NCI-H2196 (cell line): Measurements from ENCODE around the gene MESP1.
A peak's percentile ranks its signal among the peaks of the same experiment; 100 is the strongest.

Experiments
- DNase-seq: peaks from one replicate; lab custom pipeline; 2025; ENCODE audit not compliant: unreplicated experiment; lab: John Stamatoyannopoulos, UW

The MESP1 gene

DNA sequence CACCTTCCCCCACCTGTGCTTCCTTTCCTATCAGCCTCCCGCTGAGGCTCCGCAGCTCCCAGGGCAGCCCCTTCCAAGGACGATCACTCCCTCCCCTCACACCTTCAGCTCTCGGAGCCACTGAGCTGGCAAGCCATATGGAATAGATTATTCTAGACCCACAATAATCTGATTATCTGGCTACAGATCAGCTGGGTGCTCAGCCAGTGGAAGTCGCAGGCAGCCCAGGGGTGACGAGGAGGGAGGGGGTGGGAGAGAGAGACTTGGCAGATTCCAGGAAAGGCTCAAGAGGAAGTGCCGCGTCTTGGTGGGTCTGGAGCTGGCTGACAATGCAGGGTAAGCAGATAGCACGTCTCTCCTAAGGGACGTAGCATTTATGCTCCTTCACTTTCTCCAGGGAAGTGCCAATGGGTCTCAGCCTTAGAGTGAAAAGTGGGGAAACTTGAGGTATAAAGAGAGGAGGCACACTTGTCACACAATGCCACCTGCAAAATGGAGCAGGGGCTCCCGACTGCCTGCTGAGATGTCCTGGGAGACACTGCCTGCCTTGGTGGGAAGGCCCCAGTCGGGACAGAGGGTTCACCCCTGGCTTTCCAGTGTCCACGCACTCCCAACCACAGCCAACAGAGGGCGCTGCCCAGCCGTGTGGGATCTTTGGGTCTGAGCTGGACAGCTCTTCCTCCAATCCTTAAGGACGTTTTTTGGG is 9.4 kb upstream of the MESP1 start:
- DNase-seq, result peak; percentile 73

DNA sequence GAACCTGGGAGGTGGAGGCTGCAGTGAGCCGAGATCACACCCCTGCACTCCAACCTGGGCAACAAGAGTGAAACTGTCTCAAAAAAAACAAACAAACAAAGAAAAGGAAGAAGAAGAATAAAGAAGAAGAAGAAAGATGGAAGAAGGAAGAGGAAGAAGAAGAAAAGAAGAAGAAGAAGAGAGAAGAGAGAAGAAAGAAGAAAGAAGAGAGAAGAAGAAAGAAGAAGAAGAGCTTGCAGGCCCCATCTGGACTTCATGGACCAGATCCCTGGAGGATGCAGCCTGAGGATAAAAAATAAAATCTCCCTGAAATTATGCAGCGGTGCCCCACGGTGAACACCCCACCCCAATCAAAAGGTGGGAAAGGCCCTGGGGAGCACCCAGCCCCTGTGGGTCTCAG is 8.8 kb upstream of the MESP1 start:
- DNase-seq, result no peak

DNA sequence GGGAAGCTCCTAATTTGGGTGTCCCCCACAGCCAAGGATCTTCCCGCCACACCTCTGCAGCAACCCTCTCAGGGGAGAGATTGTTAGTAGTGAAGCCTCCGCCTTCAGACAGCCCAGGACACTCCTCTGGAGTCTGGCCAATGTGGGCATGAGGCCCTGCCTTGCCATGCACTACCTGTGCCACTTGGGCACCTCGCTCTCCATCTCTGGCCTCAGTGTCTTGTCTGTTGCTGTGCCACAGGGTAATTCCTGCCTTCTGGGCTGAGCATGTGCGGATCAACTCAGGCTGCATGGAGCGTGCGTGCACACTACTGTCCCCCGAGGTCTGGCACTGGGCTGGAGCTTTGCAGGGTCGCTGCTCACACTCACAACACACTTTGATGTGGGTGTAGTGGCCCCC is 7.9 kb upstream of the MESP1 start:
- no peak for DNase-seq

DNA sequence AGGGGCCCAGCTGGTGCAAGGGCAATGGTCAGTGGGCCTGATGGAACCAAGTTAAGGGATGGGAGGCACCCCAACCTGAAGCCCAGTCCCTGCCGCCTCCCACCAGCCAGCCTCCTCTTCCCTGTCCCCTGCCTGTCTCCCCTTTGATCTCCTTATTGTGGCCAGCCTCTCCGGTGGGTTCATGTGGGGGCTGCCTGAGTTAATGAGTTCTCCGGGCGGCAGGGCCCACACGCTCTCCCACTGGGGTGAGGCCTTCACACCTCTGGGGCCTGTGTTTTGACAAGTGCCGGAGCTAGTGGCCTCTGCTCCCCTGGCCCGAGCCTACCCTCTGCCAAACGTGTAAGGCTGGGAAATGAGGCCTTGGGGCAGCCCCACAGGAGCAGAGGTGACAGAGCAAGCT is 7.2 kb upstream of the MESP1 start:
- DNase-seq, result no peak

DNA sequence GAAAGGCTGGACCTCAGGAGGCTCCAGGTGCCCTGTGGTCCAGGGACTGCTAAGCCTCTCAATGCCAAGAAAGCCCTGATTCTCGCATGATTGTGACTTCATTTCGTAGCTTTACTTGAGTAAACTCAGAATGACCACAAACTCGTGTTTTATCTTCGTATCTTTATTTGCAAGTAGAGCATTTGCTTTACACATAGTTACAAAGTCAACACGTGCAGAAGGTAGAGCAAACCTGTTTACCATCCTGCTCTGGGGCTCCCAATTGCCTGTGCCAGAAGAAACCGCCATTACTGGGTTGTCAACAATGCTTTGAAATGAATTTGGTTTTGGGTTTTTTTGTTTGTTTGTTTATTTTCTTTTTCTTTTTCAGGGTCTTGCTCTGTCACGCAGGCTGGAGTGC is 5.8 kb upstream of the MESP1 start:
- DNase-seq, result no peak

DNA sequence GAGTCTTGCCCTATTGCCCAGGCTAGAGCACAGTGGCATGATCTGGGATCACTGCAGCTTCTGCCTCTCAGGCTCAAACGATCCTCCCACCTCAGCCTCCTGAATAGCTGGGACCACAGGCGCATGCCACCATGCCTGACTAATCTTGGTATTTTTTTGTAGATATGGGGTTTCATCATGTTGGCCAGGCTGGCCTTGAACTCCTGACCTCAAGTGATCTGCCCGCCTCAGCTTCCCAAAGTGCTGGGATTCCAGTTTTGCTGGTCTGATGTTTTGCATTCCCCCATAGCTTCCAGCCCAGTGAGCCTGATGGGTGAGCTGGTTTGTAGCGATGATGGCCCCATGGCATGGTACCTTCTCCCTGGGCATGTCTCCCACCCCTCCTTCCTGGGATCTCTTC is 4.7 kb upstream of the MESP1 start:
- no peak for DNase-seq

DNA sequence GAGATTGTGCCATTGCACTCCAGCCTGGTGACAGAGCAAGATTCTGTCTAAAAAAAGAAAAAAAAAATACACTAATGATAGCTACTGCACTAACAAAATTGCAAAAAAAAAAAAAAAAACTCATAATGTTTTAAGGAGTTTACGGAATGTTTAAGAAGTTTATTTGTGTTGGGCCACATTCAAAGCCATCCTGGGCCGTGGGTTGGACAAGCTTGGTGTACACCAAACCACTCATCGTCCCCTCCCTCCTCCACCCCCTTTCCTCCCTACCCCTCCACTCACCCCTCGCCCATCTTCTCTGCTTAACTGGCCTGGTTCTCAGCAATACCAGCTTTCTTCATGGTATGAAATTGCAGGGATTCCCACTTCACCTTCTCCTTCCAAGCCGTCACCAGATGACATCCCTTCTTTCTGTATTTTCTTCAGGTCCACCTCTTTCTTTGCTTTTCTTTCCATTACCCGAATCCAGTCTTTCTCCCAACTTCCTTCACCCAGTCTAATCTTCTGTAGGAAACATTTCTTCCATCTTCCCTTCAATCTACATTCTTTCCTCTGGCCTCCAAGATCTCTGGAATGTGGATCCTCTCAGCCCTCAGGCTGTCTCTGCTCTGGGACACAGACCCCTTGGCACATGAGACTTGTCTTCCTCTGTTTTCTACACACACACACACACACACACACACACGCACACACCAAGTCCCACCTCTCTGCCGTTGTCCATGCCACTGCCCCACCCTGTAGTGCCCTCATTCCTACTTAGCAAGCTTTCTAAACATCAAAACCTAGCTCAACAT is 3.5 kb upstream of the MESP1 start:
- DNase-seq, result no peak

DNA sequence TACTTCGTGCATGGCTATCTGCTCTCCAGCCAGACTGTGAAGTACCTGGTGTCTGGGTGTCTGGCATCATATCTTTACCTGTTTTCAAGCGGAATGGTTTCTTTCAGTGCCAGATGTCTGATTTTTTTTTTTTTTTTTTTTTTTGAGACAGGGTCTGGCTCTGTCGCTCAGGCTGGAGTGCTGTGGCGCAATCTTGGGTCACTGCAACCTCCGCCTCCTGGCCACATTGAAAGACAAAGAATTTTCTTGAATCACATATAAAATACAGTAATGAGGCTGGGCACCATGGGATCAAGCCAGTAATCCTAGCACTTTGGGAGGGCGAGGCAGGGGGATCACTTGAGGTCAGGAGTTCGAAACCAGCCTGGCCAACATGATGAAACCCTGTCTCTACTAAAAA is 2.8 kb upstream of the MESP1 start:
- no peak for DNase-seq

DNA sequence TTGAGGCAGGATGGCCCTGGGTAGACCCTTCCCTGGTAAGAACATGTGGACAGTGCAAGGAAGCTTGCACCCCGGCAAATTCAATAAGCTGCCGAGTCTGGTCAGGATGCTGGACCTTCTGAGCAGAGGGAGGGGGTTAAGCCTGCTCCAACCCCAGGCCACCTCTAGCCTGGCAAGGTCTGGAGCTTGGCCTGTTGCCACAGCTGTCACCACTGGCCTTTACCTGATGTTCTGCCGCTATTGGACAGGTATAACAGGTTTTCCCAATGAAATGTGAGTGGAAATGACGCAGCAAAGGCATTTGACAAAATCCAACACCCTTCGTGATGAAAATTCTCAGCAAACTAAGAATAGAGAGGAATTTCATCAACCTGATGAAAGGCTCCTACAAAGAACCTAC is 699 bp upstream of the MESP1 start:
- DNase-seq, result peak; percentile 13

DNA sequence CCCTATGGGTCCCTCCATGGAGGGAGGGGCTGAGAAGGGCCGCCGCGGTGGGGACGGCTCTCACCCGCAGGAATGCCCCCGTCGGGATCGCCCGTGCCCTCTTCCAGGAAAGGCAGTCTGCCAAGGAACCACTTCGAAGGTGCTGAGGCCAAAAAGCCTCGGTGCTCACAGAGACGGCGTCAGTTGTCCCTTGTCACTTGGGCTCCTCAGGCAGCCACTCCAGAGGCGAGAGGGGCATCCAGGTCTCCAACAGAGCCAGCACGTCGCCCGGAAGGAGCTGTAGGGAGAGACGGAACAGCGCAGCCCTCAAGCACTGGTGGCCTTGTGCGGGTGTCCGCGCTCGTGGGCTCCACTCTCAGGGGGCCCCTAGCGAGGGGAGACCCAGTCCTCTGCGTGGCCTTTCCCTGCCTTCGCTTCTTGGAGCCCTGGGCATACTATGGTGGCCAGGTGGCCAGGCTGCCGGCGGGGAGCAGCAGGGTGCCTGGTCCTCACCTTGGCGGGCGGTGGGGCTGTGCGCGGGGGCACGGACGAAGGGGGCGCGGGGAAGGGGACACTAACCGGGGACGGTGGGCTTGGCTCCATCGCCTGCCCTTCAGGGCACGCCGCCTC is 994 bp downstream of the MESP1 start:
- no peak for DNase-seq

DNA sequence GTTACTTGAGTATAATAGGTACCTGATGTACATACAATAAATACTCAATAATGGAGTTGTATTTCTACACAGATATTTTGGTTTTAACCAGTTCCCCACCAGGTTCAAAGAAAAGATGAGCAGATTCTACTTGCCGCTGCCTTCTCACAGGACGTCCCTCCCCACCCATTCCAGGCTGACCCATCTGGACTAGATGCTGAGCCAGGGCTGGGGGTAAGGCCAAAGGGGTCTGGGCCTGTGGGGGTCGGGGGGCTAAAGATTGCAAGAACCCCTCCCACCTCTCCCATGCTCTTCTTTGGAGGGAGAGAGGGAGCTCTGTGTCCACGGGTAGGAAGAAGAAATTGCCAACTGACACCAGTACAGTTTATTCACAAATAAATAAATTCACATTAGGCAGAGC is 1.5 kb downstream of the MESP1 start:
- DNase-seq, result no peak

DNA sequence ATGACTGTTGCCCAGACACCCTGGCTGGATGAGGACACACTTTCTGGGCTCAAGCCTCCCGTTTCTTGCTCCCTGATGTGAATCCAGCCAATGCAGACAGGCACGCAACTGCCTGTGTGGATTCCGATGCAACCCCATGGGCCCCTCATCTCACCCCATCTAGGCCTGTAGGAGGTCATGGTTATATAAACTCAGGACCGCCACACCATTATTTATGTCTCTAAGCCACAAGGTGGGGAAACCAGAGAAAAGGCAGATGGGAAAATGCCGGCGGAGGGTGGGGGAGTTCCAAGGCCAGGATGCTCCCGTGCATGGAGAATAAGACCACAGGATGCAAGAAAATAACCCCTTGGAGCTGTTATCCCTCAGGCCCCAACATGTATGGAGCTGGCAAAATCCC is 2.0 kb downstream of the MESP1 start:
- DNase-seq, result no peak

DNA sequence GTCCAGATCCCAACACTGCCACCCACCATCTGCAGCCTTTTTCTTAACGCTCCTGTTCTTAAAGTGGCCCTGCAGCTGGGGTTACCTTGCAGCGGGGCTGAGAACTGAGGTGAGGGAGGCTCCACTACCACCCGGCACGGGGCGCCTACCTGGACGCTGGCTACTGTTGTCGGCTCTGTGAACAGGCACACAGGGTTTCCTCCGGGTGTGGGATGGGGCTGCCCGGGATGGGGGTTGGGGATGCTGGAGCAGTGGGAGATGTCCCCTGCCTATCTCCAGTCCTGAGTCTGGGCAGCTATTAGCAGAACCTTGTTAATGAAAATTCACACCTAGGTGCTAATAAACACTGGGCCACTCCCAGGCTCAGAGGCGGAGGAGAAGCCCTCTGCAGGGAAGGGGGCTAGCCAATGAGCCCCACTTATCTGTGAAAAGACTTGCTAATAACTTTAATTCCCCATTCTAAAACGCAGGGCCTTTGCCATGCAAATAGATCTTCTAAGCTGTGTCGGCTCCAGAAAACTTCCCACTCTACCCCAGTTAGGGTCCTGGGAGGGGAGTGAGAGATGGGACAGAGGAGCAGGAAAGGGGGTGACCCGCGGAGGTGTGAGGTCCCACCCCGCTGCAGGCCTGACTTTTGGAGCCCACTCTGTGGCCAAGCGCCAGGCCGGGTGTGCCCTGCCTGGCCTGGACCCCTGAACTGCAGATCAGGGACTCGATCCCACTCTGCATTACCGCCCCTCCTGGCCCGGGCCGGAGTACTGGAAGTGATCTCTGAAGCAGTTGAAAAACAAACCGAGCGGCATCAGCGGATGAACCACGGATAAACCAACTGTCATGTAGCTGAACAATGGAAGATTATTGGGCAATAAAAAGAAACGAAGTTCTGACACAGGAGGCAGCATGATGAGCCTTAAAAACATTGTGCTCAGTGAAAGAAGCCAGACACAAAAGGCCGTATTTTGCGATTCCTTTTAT is 3.1 kb downstream of the MESP1 start:
- DNase-seq, result no peak

DNA sequence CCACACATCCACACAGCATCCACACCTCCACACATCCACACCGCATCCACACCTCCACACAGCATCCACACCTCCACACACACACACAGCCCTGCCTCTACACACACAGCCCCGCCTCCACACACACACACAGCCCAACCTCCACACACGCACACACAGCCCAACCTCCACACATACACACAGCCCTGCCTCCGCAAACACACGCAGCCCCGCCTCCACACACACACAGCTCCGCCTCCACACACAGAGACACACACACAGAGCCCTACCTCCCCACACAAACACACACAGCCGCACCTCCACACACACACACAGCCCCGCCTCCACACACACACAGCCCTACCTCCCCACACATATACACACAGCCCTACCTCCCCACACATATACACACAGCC is 4.7 kb downstream of the MESP1 start:
- no peak for DNase-seq

DNA sequence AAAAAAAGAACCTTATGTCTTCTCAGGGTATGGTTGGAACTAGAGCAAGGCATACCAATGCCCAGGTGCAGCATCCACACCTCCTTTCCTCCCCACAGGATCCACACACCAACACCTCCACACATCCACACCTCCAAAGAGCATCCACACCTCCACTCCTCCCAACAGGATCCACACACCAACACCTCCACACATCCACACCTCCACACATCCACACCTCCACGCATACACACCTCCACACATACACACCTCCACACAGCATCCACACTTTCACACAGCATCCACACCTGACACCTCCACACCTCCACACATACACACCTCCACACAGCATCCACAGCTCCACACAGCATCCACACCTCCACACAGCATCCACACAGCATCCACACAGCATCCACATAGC is 5.3 kb downstream of the MESP1 start:
- no peak for DNase-seq

DNA sequence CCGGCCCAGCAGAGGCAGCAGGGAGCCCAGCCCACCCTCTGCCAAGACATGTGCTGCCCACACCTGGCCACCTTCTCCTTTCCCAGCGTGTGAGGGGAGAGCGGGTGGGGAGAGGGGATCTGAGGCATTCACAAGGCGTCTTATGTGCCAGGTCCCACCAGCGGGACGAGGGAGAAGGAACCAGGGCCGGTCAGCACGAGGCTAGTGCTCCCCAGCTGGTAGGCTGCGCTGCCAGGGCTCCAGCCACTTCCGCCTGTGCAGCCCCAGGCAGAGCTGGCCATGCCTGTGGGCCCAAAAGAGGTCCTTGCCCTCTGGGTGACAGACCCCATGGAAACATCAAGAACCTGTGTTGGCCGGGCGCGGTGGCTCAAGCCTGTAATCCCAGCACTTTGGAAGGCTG is 5.9 kb downstream of the MESP1 start:
- DNase-seq, result no peak

DNA sequence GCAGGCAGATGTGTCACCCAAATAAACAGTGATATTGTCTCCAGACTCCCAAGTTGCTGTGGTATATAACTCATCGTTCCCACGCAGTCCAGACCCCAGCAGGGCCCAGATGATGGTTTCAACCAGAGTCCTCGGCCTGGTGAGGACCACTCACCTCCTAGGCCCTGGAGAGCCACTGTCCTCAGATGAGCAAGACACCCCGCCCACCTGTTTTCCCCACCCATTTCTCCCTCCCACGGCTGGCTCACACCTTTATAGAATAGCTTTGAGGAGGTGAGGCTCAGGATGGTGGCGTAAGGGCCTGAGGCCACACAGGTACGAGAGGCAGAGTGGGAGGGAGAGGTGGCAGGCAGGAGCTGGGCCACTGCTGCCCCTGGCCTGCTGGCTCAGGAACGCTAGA is 7.5 kb downstream of the MESP1 start:
- no peak for DNase-seq

DNA sequence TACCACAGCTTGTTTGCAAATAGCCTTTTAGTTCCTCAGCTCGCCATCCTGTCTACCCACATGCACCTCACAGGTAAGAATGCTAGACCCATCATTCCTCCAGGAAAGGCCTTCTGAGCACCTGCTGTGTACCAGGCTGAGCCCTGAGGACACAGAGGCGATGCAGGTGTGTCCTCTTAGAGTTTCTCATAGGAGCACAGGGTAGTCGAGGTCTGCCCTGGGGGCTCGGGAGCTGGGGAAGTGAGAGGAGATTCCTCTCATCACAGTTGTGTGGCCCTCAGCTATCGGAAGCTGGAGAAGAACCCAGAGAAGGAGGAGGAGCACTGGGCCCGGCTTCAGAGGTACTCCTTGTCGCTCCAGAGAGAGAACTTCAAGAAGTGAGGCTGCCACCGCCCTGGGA is 8.0 kb downstream of the MESP1 start:
- DNase-seq, result no peak

DNA sequence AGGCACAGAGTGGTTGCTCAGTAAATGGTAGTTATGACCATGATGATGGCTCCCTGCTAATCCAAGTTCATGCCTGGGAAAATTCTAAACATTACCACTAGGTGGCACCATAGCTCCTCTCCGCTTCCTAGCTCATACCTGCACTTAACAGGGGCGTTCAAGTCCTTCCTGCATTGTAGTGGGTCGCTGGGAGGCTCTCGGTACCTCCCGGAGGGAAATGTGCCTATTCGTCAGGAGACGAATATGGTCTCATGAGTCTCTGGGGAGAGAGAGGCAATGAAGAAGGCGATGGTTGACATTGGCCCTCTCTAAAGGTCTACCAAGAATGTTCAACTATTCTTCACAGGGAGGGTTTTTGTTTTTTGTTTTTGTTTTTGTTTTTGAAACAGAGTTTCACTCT is 10.9 kb downstream of the MESP1 start:
- DNase-seq, result peak; percentile 60

DNA sequence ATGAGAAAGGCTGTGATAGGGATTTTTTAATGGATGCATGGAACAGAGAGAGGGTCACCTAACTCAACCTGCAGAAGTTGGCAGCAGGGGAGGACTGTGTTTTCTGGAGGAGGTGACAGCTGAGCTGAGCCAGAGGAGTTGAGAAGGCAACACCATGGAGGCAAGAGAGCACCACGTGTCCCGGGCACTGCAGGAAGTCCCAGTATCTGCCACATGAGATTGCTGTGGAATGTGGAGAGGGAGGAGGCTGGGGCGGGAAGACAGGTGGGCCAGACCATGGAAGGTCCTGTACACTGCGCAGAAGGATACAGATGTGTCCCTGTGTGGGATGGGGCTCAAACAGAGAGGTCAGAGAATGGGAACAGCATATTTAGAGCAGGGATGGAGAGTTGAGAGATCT is 15.3 kb downstream of the MESP1 start:
- DNase-seq, result no peak

DNA sequence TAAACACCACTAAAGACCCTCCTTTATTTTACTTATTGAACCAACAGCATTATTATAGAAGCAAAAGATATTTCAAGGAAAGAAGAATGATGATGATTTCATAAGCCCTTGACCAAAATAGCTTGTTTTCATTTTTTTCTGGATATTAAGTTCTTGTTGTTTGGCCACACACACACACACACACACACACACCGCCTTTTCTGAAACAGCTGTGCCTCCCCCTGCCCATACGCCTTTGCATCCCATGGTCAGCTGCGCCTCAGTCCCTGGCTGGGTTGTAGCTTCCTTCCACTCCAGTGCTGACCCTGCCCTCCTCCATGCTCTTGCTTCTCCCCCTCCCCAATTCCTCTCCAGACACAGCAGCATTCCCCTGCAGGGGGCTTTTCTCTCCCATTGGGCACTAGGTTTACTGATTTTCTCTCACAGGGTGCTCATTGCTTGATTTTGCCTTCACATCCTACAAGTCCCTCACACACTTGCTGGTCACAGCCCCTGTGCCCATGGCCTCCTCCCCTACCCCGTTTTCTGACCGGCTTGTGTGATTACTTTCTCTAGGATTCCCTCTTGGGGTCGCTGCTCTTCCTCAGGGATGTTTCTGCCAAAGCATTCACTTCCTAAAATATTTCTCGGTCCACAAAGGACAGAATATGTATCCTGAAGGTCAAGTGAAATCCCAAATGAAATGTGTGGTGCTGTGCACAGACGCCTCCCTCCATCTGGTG is 18.4 kb downstream of the MESP1 start:
- DNase-seq, result no peak
